GM12878 (cell line): ENCODE data around the gene LDLRAD4.

ENCODE experiments used
- RAD21 ChIP-seq: IDR thresholded peaks from 2 replicates; pipeline ENCODE4 v1.6.1; 2011; ENCODE audit warnings: mild to moderate bottlenecking, low read depth, low read length, moderate library complexity; ENCODE audit not compliant: insufficient read depth
- SP1 ChIP-seq: IDR thresholded peaks from one replicate; pipeline ENCODE4 v1.6.1; 2011; ENCODE audit warnings: low read depth, low read length
- TAF1 ChIP-seq: IDR thresholded peaks from 2 replicates; pipeline ENCODE4 v1.6.1; 2011; ENCODE audit warnings: mild to moderate bottlenecking, low read depth, low read length, borderline replicate concordance
- YBX1 ChIP-seq: fragments of 450-650 bp; IDR thresholded peaks from 2 replicates; pipeline ENCODE4 v1.6.1; 2016; ENCODE audit warnings: antibody characterized with exemption
- ZBED1 ChIP-seq: IDR thresholded peaks from 2 replicates; pipeline ENCODE4 v1.6.1; 2016; ENCODE audit warnings: borderline replicate concordance
- TF ChIP-seq, protein P1 (sequence below): IDR thresholded peaks from 2 replicates; pipeline ENCODE4 v1.6.1; 2012; ENCODE audit warnings: improper control_type of control experiment, low read depth, low read length; ENCODE audit not compliant: insufficient replicate concordance

GRCh38 chr18:13481820-13482617 lies 263.5 kb downstream of the LDLRAD4 start:
- TF ChIP-seq RAD21 (no peak), YBX1 (no peak), ZBED1 (no peak), TAF1 (no peak), SP1 (no peak)
- TF ChIP-seq, protein P1, sequence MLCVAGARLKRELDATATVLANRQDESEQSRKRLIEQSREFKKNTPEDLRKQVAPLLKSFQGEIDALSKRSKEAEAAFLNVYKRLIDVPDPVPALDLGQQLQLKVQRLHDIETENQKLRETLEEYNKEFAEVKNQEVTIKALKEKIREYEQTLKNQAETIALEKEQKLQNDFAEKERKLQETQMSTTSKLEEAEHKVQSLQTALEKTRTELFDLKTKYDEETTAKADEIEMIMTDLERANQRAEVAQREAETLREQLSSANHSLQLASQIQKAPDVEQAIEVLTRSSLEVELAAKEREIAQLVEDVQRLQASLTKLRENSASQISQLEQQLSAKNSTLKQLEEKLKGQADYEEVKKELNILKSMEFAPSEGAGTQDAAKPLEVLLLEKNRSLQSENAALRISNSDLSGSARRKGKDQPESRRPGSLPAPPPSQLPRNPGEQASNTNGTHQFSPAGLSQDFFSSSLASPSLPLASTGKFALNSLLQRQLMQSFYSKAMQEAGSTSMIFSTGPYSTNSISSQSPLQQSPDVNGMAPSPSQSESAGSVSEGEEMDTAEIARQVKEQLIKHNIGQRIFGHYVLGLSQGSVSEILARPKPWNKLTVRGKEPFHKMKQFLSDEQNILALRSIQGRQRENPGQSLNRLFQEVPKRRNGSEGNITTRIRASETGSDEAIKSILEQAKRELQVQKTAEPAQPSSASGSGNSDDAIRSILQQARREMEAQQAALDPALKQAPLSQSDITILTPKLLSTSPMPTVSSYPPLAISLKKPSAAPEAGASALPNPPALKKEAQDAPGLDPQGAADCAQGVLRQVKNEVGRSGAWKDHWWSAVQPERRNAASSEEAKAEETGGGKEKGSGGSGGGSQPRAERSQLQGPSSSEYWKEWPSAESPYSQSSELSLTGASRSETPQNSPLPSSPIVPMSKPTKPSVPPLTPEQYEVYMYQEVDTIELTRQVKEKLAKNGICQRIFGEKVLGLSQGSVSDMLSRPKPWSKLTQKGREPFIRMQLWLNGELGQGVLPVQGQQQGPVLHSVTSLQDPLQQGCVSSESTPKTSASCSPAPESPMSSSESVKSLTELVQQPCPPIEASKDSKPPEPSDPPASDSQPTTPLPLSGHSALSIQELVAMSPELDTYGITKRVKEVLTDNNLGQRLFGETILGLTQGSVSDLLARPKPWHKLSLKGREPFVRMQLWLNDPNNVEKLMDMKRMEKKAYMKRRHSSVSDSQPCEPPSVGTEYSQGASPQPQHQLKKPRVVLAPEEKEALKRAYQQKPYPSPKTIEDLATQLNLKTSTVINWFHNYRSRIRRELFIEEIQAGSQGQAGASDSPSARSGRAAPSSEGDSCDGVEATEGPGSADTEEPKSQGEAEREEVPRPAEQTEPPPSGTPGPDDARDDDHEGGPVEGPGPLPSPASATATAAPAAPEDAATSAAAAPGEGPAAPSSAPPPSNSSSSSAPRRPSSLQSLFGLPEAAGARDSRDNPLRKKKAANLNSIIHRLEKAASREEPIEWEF = no peak
